HG02623 (cell line): ENCODE measurements around the gene ASTN2.
A peak's percentile ranks its signal among the peaks of the same experiment; 100 is the strongest.

Source experiments
- ATAC-seq: cut with Tn5 transposase; IDR thresholded peaks from one replicate; pipeline ENCODE4 v1.9.1; 2021; ENCODE audit warnings: moderate library complexity; ENCODE audit not compliant: unreplicated experiment

Gene ASTN2

GRCh38 chr9:116414374-116414773 is 1000.5 kb downstream of the ASTN2 start:
- no peak for ATAC-seq

GRCh38 chr9:116411506-116411905 is 1003.4 kb downstream of the ASTN2 start:
- ATAC-seq: no peak

GRCh38 chr9:116409638-116410037 is 1005.2 kb downstream of the ASTN2 start:
- ATAC-seq: no peak

GRCh38 chr9:116409129-116409528 is 1005.7 kb downstream of the ASTN2 start:
- no peak for ATAC-seq

GRCh38 chr9:116406469-116406868 is 1008.4 kb downstream of the ASTN2 start:
- ATAC-seq: no peak

GRCh38 chr9:116405321-116405720 is 1009.5 kb downstream of the ASTN2 start:
- ATAC-seq: no peak

GRCh38 chr9:116404228-116404627 is 1010.6 kb downstream of the ASTN2 start:
- ATAC-seq: no peak

GRCh38 chr9:116403171-116403570 is 1011.7 kb downstream of the ASTN2 start:
- no peak for ATAC-seq

GRCh38 chr9:116395699-116396037 is 1019.2 kb downstream of the ASTN2 start:
- no peak for ATAC-seq

- ATAC-seq: no peak
Observed at GRCh38 chr9:116394894-116395698, 1019.8 kb downstream of the ASTN2 start.

- ATAC-seq: no peak
Observed at GRCh38 chr9:116394070-116394469, 1020.8 kb downstream of the ASTN2 start.

GRCh38 chr9:116393198-116393597 is 1021.7 kb downstream of the ASTN2 start:
- no peak for ATAC-seq

GRCh38 chr9:116391306-116391900 is 1023.5 kb downstream of the ASTN2 start:
- no peak for ATAC-seq

GRCh38 chr9:116390303-116391228 is 1024.3 kb downstream of the ASTN2 start:
- ATAC-seq: peak; percentile 76

GRCh38 chr9:116389541-116390302 is 1025.1 kb downstream of the ASTN2 start:
- ATAC-seq: no peak

GRCh38 chr9:116387934-116388698 is 1026.7 kb downstream of the ASTN2 start:
- peak; percentile 32 for ATAC-seq

GRCh38 chr9:116383936-116384335 is 1030.9 kb downstream of the ASTN2 start:
- no peak for ATAC-seq

- no peak for ATAC-seq
Observed at GRCh38 chr9:116383133-116383532, 1031.7 kb downstream of the ASTN2 start.

GRCh38 chr9:116382053-116382452 is 1032.8 kb downstream of the ASTN2 start:
- no peak for ATAC-seq

GRCh38 chr9:116381350-116381749 is 1033.5 kb downstream of the ASTN2 start:
- ATAC-seq: no peak
